GM23338 (cell line): ENCODE results near the gene MUC5B. TPM values are rescaled to one million over a fixed set of nuclear protein-coding genes. Genes with fewer than 3 reads are reported as not detected.

ENCODE experiments used
- ATAC-seq: fragments of 200-7000 bp; cut with Tn5 transposase; 3 replicates; pipeline ENCODE4 v1.9.1; 2020
- DNase-seq: peaks from one replicate; pipeline ENCODE4 v3.0.0-alpha.2; 2015; ENCODE audit warnings: low spot score
- H2AFZ ChIP-seq: fragments of 200-600 bp; sonication (generic); 2 replicates; pipeline ENCODE4 v1.8.0; 2016; ENCODE audit warnings: antibody characterized with exemption, mild to moderate bottlenecking, moderate library complexity
- H3F3A ChIP-seq: fragments of 200-600 bp; sonication (generic); replicated peaks from 2 replicates; pipeline ENCODE4 v1.8.0; 2017; ENCODE audit warnings: antibody characterized with exemption, mixed run types, low read depth
- H3K27ac ChIP-seq: fragments of 200-600 bp; sonication (generic); 2 replicates; pipeline ENCODE4 v1.6.1; 2016; ENCODE audit warnings: low read depth
- H3K27me3 ChIP-seq: fragments of 200-600 bp; sonication (generic); 2 replicates; pipeline ENCODE4 v1.8.0; 2016; ENCODE audit warnings: mild to moderate bottlenecking, mixed run types, moderate library complexity; ENCODE audit not compliant: insufficient read depth
- H3K36me3 ChIP-seq: fragments of 200-600 bp; sonication (generic); 2 replicates; pipeline ENCODE4 v1.8.0; 2016; ENCODE audit warnings: mild to moderate bottlenecking; ENCODE audit not compliant: insufficient read depth
- H3K4me1 ChIP-seq: fragments of 200-600 bp; sonication (generic); 2 replicates; pipeline ENCODE4 v1.8.0; 2016; ENCODE audit warnings: mild to moderate bottlenecking, moderate library complexity; ENCODE audit not compliant: insufficient read depth
- H3K4me2 ChIP-seq: fragments of 200-600 bp; sonication (generic); 2 replicates; pipeline ENCODE4 v1.7.1; 2017; ENCODE audit warnings: mixed run types
- H3K4me3 ChIP-seq: fragments of 200-600 bp; sonication (generic); 2 replicates; pipeline ENCODE4 v1.6.1; 2016; ENCODE audit warnings: mixed run types
- H3K79me2 ChIP-seq: fragments of 200-600 bp; sonication (generic); replicated peaks from 2 replicates; pipeline ENCODE4 v1.8.0; 2017; ENCODE audit warnings: mild to moderate bottlenecking; ENCODE audit not compliant: insufficient read depth
- H3K9me2 ChIP-seq: fragments of 200-600 bp; sonication (generic); 2 replicates; pipeline ENCODE4 v1.8.0; 2017; ENCODE audit not compliant: insufficient read depth
- H4K20me1 ChIP-seq: fragments of 200-600 bp; sonication (generic); replicated peaks from 2 replicates; pipeline ENCODE4 v1.8.0; 2017; ENCODE audit warnings: mild to moderate bottlenecking; ENCODE audit not compliant: insufficient read depth
- H3K27ac Mint-ChIP-seq: 2 replicates; pipeline ENCODE4 v1.8.0; 2020; ENCODE audit warnings: inconsistent platforms, mild to moderate bottlenecking, moderate library complexity, mixed read lengths
- H3K27me3 Mint-ChIP-seq: 3 replicates; pipeline ENCODE4 v1.8.0; 2022; ENCODE audit warnings: low read depth, mild to moderate bottlenecking, moderate library complexity, mixed read lengths, inconsistent platforms; ENCODE audit not compliant: insufficient read depth, poor library complexity
- H3K36me3 Mint-ChIP-seq: 3 replicates; pipeline ENCODE4 v1.8.0; 2021; ENCODE audit warnings: low read depth, mild to moderate bottlenecking, inconsistent platforms, moderate library complexity, mixed read lengths
- H3K4me1 Mint-ChIP-seq: 3 replicates; pipeline ENCODE4 v1.8.0; 2020; ENCODE audit warnings: mild to moderate bottlenecking, inconsistent platforms, mixed read lengths
- H3K4me3 Mint-ChIP-seq: 3 replicates; pipeline ENCODE4 v1.8.0; 2021; ENCODE audit warnings: moderate library complexity, mild to moderate bottlenecking, inconsistent platforms, mixed read lengths
- H3K9me3 Mint-ChIP-seq: 3 replicates; pipeline ENCODE4 v1.8.0; 2020; ENCODE audit warnings: moderate library complexity, mild to moderate bottlenecking, inconsistent platforms, mixed read lengths
- CREB1 ChIP-seq: fragments of 250-450 bp; sonication (Bioruptor Pico); IDR thresholded peaks from 2 replicates; pipeline ENCODE4 v1.5.0; 2020; ENCODE audit warnings: low read depth, mild to moderate bottlenecking, moderate library complexity
- CTCF ChIP-seq, 2 experiments: fragments of 200-600 bp in 1 of 2; sonication (generic) in 1 of 2; conservative IDR thresholded peaks; 2 replicates each; pipeline versions ENCODE4 v1.5.1 to v1.6.1; 2016 to 2017; ENCODE audit warnings: antibody characterized with exemption in 2 of 2, low read depth in 2 of 2, mild to moderate bottlenecking in 2 of 2, moderate library complexity in 1 of 2
- ETS1 ChIP-seq: IDR thresholded peaks from 2 replicates; pipeline ENCODE4 v1.6.1; 2016; ENCODE audit warnings: antibody characterized with exemption
- EZH2 ChIP-seq: fragments of 200-600 bp; sonication (generic); IDR thresholded peaks from one replicate; pipeline ENCODE4 v1.8.0; 2017; ENCODE audit warnings: antibody characterized with exemption, mild to moderate bottlenecking, low read depth; ENCODE audit not compliant: unreplicated experiment
- EZH2phosphoT487 ChIP-seq: fragments of 200-600 bp; sonication (generic); IDR thresholded peaks from one replicate; pipeline ENCODE4 v1.8.1; 2018; ENCODE audit warnings: antibody characterized with exemption; ENCODE audit not compliant: unreplicated experiment
- JUNB ChIP-seq: IDR thresholded peaks from one replicate; pipeline ENCODE4 v1.6.1; 2016; ENCODE audit warnings: antibody characterized with exemption; ENCODE audit not compliant: unreplicated experiment
- NANOG ChIP-seq: IDR thresholded peaks from 2 replicates; pipeline ENCODE4 v1.6.1; 2016; ENCODE audit warnings: antibody characterized with exemption, borderline replicate concordance
- POLR2AphosphoS5 ChIP-seq: IDR thresholded peaks from 2 replicates; pipeline ENCODE4 v1.6.1; 2016; ENCODE audit warnings: antibody characterized with exemption, low read depth
- REST ChIP-seq: IDR thresholded peaks from one replicate; pipeline ENCODE4 v1.6.1; 2018; ENCODE audit warnings: antibody characterized with exemption; ENCODE audit not compliant: unreplicated experiment
- STAT1 ChIP-seq: IDR thresholded peaks from one replicate; pipeline ENCODE4 v1.6.1; 2016; ENCODE audit warnings: antibody characterized with exemption; ENCODE audit not compliant: unreplicated experiment
- ZNF114 ChIP-seq: fragments of 250-450 bp; sonication (Bioruptor Pico); IDR thresholded peaks from 2 replicates; pipeline ENCODE4 v1.5.0; 2020; ENCODE audit warnings: mild to moderate bottlenecking, moderate library complexity
- ZNF331 ChIP-seq: fragments of 250-450 bp; sonication (Bioruptor Pico); IDR thresholded peaks from 2 replicates; pipeline ENCODE4 v1.5.0; 2020; ENCODE audit warnings: low read depth, mild to moderate bottlenecking, moderate library complexity
- ZNF462 ChIP-seq: fragments of 250-450 bp; sonication (Bioruptor Pico); IDR thresholded peaks from 2 replicates; pipeline ENCODE4 v1.5.0; 2020; ENCODE audit warnings: mild to moderate bottlenecking, moderate library complexity
- polyA plus RNA-seq: library from polyadenylated mRNA; unstranded; fragments of >200 nt; fragmentation: Nextera tagmentation; extraction: Ambion mirVana; gene quantifications from 2 replicates; pipeline ENCODE4 v1.2.1, GENCODE V29; 2016
- total RNA-seq: library from RNA; depleted of rRNA; stranded (reverse); fragments of >200 nt; shearing (Covaris generic); gene quantifications from 2 replicates; pipeline ENCODE4 v1.2.3, GENCODE V29; 2014

The MUC5B gene
- total and polyA plus RNA-seq, 2 experiments from 2014 or later, result 0.18 to 0.90 TPM

GRCh38 chr11:1224491-1225385, 1.9 kb downstream of the MUC5B start:
- no peaks in the 10 kb centered on the region for H3K27me3 ChIP-seq
- H3K4me1 ChIP-seq, result no peaks in the 10 kb centered on the region
- H3K4me3 ChIP-seq, result no peak overlapping the region
- peaks cover 3% of the 10 kb centered on the region for H3K4me1 Mint-ChIP-seq
- ATAC-seq (peak; percentile 63), DNase-seq (peak; percentile 47)
- H3K27ac ChIP-seq, result no peak overlapping the region
- H3K4me3 Mint-ChIP-seq, result no peak overlapping the region
- H2AFZ ChIP-seq, result no peak overlapping the region
- no peaks in the 10 kb centered on the region for H3K79me2 ChIP-seq
- peaks cover 4% of the 10 kb centered on the region for H3K27me3 Mint-ChIP-seq
- no peak overlapping the region for H3K27ac Mint-ChIP-seq
- no peaks in the 10 kb centered on the region for H3F3A ChIP-seq
- H3K36me3 ChIP-seq, result no peaks in the 10 kb centered on the region
- H3K4me2 ChIP-seq, result no peak overlapping the region
- no peaks in the 10 kb centered on the region for H4K20me1 ChIP-seq
- H3K9me3 Mint-ChIP-seq, result no peaks in the 10 kb centered on the region
- TF ChIP-seq ZNF331 (CRISPR knock-in tag), result no peak
- no peak for TF ChIP-seq NANOG
- no peak for TF ChIP-seq JUNB
- no peak for TF ChIP-seq CREB1 (CRISPR knock-in tag)
- no peak for TF ChIP-seq ZNF462 (CRISPR knock-in tag)
- no peak for TF ChIP-seq REST
- TF ChIP-seq ZNF114 (CRISPR knock-in tag), result no peak
- no peak for TF ChIP-seq CTCF (conservative IDR thresholded peaks at IDR 0.05; ENCODE audit: low read depth in 2 of 2)
- no peak for TF ChIP-seq POLR2AphosphoS5
- TF ChIP-seq STAT1, result no peak
- TF ChIP-seq EZH2phosphoT487, result no peak
- no peak for TF ChIP-seq ETS1
- TF ChIP-seq EZH2, result no peak
- H3K9me2 ChIP-seq, result no peaks in the 10 kb centered on the region
- no peaks in the 10 kb centered on the region for H3K36me3 Mint-ChIP-seq
